Suprapubic skin (tissue), 4 donors: Measurements from ENCODE around the gene CALML5. TPM values are rescaled to one million over a fixed set of nuclear protein-coding genes. Genes with fewer than 3 reads are reported as not detected.
A peak's percentile ranks its signal among the peaks of the same experiment; 100 is the strongest.

Experiments
- DNase-seq, 2 donors: peaks; one replicate each; pipeline ENCODE4 v3.0.0-alpha.2; 2019; ENCODE audit warnings: low spot score in 2 of 2
- H3K27ac ChIP-seq: fragments of 200-600 bp; sonication (generic); one replicate; pipeline ENCODE4 v1.5.1; 2019
- H3K27me3 ChIP-seq: fragments of 200-600 bp; sonication (generic); one replicate; pipeline ENCODE4 v1.5.1; 2019
- H3K36me3 ChIP-seq: fragments of 200-600 bp; sonication (generic); one replicate; pipeline ENCODE4 v1.5.1; 2019
- H3K4me1 ChIP-seq: fragments of 200-600 bp; sonication (generic); one replicate; pipeline ENCODE4 v1.5.1; 2019
- H3K4me3 ChIP-seq: fragments of 200-600 bp; sonication (generic); one replicate; pipeline ENCODE4 v1.5.1; 2019; ENCODE audit warnings: mild to moderate bottlenecking
- H3K9me3 ChIP-seq: fragments of 200-600 bp; sonication (generic); one replicate; pipeline ENCODE4 v1.5.1; 2019
- EP300 ChIP-seq: sonication (generic); formaldehyde crosslinking; IDR thresholded peaks from one replicate; pipeline ENCODE4 v1.6.1; 2017; ENCODE audit warnings: antibody characterized with exemption
- POLR2A ChIP-seq, 2 donors: fragments of 450-650 bp; IDR thresholded peaks; one replicate each; pipeline ENCODE4 v1.6.1; 2017; ENCODE audit warnings: antibody characterized with exemption in 2 of 2, mild to moderate bottlenecking in 2 of 2, moderate library complexity in 2 of 2
- POLR2AphosphoS5 ChIP-seq, 3 donors: sonication (generic); formaldehyde crosslinking; IDR thresholded peaks; one replicate each; pipeline ENCODE4 v1.6.1; 2017; ENCODE audit warnings: antibody characterized with exemption in 3 of 3
- WGBS: methylation state at CpG from one replicate; pipeline ENCODE4 v1.1.5; 2018; 5-methylcytosine and 5-hydroxymethylcytosine counted together
- total RNA-seq, 4 donors: library from RNA; depleted of rRNA; stranded (reverse); fragments of >200 nt; gene quantifications; one replicate each; pipeline ENCODE4 v1.1.0, GENCODE V29; 2016
- TF ChIP-seq, protein P1 (sequence below), 2 donors: fragments of 200-600 bp in 1 of 2; fragments of 450-650 bp in 1 of 2; sonication (generic) in 1 of 2; IDR thresholded peaks; one replicate each; pipeline ENCODE4 v1.5.1; 2016 to 2019; ENCODE audit warnings: antibody characterized with exemption in 2 of 2, mild to moderate bottlenecking in 1 of 2, moderate library complexity in 1 of 2

Gene CALML5
- total RNA-seq, 4 donors from 2014 or later, result 429 to 3,135 (median 2,230) TPM

DNA sequence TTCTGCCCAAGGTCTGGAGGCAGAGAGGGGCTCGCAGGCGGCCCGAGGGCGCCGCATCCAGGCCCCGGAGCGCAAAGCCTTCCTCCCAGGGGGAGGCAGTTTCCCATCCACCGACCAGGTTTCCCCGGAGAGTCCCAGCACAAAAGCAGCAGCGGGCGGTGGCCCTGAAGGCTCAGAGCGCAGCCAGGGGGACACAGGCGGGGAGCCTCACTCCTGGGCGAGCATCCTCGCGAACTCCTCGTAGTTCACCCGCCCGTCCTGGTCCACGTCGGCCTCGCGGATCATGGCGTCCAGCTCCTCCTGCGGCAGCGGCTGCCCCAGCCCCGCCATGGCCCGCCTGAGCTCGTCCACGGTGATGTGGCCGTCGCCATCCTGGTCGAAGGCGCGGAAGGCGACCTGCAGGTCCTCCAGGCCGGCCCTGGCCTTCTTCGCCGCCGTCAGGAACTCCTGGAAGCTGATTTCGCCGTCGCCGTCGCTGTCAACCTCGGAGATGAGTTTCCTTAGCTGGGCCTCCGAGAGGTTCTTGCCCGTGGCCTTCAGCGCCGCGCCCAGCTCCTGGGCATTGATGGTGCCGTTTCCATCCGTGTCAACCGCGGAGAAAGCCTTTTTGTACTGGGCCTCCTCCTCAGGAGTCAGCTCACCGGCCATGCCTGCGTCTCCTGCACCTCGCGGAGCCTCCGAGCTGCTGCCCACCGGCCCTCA lies 428 bp downstream of the CALML5 start:
- TF ChIP-seq POLR2AphosphoS5 (IDR thresholded peaks at IDR 0.05) (no peak), EP300 (no peak), POLR2A (IDR thresholded peaks at IDR 0.05) (no peak)
- TF ChIP-seq, protein P1, sequence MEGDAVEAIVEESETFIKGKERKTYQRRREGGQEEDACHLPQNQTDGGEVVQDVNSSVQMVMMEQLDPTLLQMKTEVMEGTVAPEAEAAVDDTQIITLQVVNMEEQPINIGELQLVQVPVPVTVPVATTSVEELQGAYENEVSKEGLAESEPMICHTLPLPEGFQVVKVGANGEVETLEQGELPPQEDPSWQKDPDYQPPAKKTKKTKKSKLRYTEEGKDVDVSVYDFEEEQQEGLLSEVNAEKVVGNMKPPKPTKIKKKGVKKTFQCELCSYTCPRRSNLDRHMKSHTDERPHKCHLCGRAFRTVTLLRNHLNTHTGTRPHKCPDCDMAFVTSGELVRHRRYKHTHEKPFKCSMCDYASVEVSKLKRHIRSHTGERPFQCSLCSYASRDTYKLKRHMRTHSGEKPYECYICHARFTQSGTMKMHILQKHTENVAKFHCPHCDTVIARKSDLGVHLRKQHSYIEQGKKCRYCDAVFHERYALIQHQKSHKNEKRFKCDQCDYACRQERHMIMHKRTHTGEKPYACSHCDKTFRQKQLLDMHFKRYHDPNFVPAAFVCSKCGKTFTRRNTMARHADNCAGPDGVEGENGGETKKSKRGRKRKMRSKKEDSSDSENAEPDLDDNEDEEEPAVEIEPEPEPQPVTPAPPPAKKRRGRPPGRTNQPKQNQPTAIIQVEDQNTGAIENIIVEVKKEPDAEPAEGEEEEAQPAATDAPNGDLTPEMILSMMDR (IDR thresholded peaks at IDR 0.05), result no peak
- DNase-seq, result peak in 1 of 2 donors; percentile 77
- H3K4me1 ChIP-seq, result peaks cover 60% of the 10 kb centered on the region
- H3K27me3 ChIP-seq, result no peaks in the 10 kb centered on the region
- WGBS, result 86% methylated on average over 48 of the region's 61 CpGs
- peak overlapping the region; percentile 82 for H3K27ac ChIP-seq
- H3K4me3 ChIP-seq, result peak overlapping the region; percentile 37
- no peaks in the 10 kb centered on the region for H3K36me3 ChIP-seq
- no peaks in the 10 kb centered on the region for H3K9me3 ChIP-seq

DNA sequence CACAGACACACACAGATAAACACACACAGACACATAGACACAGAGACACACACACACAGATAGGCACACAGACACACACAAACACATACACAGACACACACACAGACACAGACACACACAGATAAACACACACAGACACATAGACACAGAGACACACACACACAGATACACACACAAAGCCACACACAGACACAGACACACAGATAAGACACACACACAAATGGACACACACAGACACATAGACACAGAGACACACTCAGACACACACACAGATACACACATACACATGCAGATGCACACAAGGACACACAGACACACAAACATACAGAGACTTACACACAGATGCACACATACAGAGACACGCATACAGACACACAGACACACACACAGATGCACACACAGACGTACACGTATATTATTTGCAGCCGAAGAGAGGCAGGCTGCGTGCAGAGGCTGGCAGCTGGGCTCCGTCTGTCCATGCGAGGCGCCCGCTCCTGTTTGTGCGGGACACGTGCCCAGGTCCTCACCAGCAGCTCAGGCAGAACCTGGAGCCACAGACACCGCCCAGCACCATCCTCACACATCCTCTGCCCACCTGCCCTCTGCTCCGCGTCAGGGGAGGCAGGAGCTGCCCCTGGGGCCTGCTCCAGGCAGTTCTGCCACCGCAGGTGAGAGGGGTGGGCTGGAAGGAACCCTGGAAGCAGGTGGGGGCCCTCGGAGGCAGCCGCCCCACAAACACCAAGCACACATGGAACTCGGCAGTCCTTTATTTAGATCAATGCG lies 1.2 kb downstream of the CALML5 start:
- Histone ChIP-seq H3K4me3 (peak overlapping the region; percentile 37), H3K27me3 (no peaks in the 10 kb centered on the region), H3K4me1 (peaks cover 53% of the 10 kb centered on the region), H3K9me3 (no peaks in the 10 kb centered on the region), H3K27ac (peak overlapping the region; percentile 82), H3K36me3 (no peaks in the 10 kb centered on the region)
- TF ChIP-seq EP300, result no peak
- TF ChIP-seq POLR2A (IDR thresholded peaks at IDR 0.05), result no peak
- TF ChIP-seq, protein P1 (IDR thresholded peaks at IDR 0.05), result no peak
- TF ChIP-seq POLR2AphosphoS5 (IDR thresholded peaks at IDR 0.05), result no peak
- WGBS, result 74% methylated on average over 11 of the region's 19 CpGs
- DNase-seq, result peak in 1 of 2 donors; percentile 76

DNA sequence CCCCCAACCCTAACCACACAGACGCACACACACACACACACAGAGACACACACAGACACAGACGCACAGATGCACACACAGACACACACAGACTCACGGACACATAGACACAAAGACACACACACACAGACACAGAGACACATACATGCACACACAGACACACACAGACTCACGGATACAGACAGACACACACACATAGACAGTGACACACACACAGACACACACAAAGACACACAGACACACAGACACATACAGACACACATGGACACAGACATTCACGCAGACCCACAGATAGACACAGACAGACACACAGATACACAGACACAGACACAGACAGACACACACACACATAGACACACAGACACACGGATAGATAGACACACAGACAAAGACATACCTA lies 2.1 kb downstream of the CALML5 start:
- DNase-seq, result no peak
- H3K36me3 ChIP-seq, result no peaks in the 10 kb centered on the region
- WGBS, result 79% methylated on average over 6 of the region's 6 CpGs
- peaks cover 45% of the 10 kb centered on the region for H3K4me1 ChIP-seq
- TF ChIP-seq POLR2A (IDR thresholded peaks at IDR 0.05) (no peak), EP300 (no peak), POLR2AphosphoS5 (IDR thresholded peaks at IDR 0.05) (no peak)
- TF ChIP-seq, protein P1 (IDR thresholded peaks at IDR 0.05), result no peak
- peak overlapping the region; percentile 37 for H3K4me3 ChIP-seq
- no peaks in the 10 kb centered on the region for H3K9me3 ChIP-seq
- no peaks in the 10 kb centered on the region for H3K27me3 ChIP-seq
- peak overlapping the region; percentile 82 for H3K27ac ChIP-seq

DNA sequence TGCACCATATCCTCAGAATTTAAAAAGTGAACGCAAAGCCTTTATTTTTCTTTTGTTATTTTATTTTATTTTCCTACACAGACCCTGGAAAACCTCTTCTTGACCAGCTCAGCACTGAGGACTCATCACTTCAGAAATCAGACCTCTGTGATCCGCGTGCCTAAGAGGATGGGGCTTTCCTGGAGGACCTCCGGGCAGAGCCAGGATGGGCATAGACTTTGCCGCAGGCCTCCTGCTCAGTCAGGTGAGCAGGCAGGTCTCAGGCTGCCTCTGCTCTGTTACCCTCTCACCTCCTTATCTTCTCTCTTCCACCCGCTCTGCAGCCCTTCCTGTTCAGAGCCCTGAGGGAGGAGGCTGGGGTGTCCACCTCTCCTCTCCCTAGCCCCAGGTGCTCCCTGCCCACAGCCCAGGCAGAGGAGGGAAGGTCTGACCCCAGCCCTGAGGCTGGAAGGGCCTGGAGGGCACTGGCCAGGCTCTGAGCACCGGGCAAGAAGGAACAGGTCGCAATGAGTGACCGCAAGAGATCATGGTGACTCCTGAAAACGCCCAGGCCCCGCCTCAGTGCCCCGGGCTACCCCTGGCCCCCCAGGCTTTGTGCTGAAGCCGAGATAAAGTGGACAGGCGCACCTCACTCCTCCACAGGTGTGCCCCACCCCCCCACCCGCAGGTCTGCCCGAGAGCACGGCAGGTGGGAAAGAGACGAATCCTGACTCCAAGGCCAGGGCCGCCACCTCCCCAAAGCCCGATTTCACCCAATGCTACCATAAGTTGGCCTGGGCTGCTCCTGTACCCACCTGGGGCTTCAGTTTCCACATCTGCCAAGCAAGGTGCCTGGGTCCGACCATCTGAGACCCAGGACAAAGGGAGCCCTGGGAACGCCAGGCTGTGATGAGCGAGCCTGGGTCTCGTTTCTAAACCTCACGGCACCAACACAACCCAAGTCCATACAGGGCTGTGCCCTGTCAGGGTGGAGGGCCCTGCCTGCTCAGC lies 2.8 kb downstream of the CALML5 start:
- H3K9me3 ChIP-seq, result no peaks in the 10 kb centered on the region
- TF ChIP-seq POLR2AphosphoS5 (IDR thresholded peaks at IDR 0.05), result no peak
- no peak for TF ChIP-seq POLR2A (IDR thresholded peaks at IDR 0.05)
- TF ChIP-seq, protein P1 (IDR thresholded peaks at IDR 0.05), result no peak
- TF ChIP-seq EP300, result no peak
- peak in 1 of 2 donors; percentile 71 for DNase-seq
- no peaks in the 10 kb centered on the region for H3K27me3 ChIP-seq
- H3K4me3 ChIP-seq, result peak overlapping the region; percentile 37
- no peaks in the 10 kb centered on the region for H3K36me3 ChIP-seq
- H3K4me1 ChIP-seq, result peaks cover 38% of the 10 kb centered on the region
- WGBS, result 72% methylated on average over 11 of the region's 25 CpGs
- H3K27ac ChIP-seq, result peak overlapping the region; percentile 82
